CD1c-positive myeloid dendritic cell (primary cell): Measurements from ENCODE around the gene ATP9A.
"Not testable (repeated sequence)": the region's sequence is repeated elsewhere in the genome, so short reads cannot be mapped to it uniquely, and the experiment has no call there.

Experiments used
- DNase-seq: peaks from one replicate; pipeline ENCODE4 v3.0.0-alpha.2; 2016; ENCODE audit errors: extremely low spot score

The ATP9A gene

DNA sequence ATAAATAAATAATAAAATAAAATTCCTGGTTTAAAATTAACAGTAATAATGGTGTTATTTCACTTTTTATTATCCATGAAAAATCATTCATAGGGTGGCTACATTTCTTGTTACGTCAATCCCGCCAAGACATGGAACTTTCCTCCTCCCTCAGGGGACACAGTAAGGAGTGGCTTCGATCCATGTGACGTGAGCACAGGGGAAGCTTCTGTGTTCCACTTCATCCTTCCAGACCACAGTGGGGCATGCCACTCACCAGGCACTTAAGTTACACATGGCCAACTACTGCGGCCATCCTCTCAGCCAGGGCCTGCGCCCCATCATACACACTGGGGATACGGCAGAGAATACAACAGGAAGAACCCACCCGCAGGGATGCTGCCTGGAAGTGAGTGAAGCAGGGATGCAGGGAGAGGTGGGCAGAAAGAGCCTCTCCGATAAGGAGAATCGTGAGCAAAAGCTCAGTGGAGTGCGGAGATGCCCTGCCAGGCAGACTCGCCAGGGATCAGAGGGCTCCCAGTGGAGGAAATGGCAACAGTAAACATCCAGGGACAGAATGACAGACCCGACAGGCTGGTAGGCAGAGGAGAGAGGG is 75.3 kb downstream of the ATP9A start:
- no peak for DNase-seq

DNA sequence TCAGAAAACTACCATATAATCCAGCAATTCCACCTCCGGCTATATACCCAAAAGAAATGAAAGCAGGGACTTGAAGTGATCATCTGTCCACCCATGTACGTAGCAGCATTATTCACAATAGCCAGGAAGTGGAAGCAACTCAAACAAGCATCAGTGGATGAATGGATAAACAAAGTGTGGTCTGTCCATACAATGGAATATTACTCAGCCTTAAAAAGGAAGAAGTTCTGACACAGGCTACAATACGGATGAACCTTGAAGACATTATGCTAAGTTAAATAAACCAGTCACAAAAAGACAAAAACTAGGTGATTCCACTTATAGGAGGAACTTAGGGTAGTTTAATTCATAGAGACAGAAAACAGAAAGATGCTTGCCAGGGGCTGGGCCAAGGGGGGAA is 76.5 kb downstream of the ATP9A start:
- DNase-seq: no peak

DNA sequence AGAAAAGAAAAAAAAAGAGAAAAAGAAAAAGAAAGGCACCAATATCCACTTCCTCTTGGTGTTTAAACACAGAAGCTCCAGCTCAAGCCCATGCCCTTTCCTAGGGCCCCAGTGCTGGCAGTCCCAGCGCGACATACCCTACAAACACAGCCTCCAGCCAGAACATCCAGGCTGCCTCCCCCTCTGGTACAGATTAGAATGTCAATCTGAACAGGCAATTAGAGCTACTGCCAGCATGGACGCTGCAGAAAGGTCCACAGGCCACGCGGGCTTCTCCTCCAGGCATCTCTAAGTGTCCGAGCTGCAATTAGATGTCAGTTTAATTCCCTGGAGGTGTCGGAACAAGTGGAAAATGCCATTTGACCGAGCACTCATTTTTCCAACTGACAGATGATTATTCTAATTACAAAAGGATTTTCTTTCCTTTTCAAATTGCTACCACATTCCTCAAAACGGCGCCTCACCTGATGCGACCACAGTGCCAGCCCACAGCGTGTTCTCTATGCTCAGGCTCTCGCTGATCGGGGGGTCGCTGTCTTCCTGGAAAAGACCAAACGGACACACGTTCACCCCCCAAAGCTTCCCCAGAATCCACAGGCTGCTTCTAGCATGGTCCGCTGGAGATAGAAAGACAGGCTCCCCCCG is 79.5 kb downstream of the ATP9A start:
- DNase-seq: no peak

DNA sequence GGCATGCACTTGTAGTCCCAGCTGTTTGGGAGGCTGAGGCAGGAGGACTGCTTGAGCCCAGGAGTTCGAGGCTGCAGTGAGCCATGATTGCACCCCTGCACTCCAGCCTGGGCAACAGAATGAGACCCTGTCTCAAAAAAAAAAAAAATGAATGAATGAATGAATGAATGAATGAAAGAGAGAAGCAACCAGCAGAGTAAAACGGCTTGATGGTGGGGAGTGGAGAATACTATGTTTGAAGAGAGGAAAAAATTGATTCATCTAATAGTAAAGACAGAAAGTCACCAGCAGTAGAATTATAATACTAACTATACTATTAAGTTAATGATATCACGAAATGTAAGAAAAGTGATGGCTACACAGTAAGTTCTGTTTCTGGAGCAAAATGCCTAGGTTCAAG is 80.6 kb downstream of the ATP9A start:
- no peak for DNase-seq

DNA sequence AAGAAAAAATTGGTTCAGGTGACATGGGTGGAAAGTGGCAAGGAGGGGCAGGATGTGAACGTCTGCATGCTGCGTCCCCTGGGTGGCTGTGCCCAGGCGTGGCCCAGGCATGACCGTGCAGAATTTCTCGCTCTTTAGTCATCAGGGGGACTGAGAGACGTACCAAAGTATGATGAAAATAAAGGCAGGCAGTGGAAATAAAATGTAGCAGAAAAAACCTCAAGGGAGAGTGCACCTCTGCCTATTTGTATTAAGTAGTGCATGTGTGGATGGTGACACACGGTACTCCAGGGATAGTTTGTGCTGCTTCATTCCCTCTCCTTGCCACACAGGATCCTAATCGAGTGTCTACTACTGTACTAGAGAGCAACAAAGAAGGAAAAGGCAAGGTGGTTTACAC is 81.1 kb downstream of the ATP9A start:
- no peak for DNase-seq

DNA sequence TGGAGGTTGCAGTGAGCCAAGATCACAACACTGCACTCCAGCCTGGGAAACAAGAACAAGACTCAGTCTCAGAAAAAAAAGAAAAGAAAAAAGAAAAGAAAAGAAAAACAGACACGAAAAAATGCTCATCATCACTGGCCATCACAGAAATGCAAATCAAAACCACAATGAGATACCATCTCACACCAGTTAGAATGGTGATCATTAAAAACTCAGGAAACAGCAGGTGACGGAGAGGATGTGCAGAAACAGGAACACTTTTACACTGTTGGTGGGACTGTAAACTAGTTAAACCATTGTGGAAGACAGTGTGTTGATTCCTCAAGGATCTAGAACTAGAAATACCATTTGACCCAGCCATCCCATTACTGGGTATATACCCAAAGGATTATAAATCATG is 82.7 kb downstream of the ATP9A start:
- not testable (repeated sequence) for DNase-seq

DNA sequence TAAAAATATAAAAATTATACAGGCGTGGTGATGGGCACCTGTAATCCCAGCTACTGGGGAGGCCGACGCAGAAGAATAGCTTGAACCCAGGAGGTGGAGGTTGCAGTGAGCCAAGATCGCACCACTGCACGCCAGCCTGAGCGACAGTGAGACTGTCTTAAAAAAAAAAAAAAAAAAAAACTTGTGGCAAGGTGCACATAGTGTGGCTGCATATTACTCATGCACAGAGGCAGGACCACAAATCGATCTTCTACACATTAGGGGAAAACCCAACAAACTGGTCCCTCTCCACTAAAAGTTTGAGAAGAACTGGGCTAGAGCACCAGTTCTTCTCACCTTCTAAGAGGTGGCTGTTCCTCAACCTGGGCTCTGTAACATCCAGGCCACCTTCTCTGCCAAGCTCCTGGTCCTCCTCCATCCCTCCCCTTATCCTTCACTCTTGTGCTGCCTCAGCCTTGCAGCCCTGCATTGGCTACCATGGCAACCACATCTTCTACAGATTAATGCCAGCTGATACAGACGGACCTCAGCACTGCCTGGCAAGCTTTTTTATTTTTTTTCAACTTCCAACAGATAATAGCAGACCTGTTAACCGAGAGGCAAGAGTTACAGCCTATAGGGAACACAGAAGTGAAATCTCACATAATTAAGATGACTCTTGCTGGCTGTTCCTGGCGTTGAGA is 88.0 kb downstream of the ATP9A start:
- no peak for DNase-seq

DNA sequence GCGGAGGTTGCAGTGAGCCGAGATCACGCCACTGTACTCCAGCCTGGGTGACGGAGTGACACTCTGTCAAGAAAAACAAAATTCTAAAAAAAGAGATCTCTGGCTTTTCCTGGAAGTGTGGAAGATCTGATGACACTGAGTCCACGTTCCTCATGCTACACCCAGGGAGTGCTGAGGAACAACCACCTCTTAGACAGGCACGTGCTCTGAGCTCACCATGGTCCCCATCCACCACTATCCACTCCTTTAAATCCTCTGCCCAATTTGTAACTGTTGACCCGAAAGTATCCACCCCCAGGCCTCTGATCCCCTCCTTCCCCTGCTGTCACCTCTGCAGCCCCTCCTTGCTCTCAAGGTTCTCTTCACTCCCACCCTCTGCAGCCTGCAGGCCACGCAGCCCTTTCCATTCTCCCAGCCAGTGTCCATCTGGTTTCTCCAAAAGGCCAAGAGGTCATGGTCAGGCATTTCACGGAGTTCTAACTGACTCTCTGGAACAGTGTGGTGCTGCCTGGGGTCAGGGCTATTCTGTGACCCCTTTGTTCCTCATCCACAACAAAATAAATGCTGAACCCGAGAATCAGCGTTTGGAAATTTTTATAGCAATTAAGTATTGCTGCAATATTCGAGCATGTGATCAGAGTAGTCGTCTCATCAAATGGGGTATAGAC is 88.8 kb downstream of the ATP9A start:
- DNase-seq: no peak

DNA sequence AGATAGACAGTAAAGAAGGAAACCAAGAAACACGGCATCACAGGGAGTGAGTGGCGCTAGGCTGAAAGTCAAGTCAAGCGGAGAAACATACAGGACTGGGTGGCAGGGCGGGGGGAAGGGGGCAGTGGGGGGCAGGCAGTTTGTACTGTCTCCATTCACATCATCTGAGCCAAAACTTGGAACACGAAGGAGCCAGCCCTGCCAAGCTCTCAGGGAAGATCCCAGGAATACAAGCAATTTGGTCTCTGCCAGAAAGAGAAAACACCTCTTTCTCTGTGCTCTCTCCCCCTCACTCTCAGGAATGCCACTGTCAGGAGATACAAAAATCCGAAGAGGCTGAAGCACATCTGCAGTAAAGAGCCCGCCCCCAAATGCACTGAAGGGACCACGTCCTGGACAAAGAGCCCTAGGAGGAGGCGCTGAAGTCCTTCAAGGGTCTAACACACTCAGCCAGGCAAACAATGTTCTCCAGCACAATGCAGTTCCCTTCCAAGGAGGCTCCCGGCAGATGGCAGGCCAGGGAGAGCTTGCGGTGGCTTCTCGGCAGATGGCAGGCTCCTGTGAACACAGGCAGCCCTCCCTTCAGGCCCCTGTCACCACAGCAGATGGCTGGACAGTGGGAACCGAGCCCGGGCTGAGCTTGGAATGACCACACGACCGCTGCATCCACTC is 90.0 kb downstream of the ATP9A start:
- no peak for DNase-seq

DNA sequence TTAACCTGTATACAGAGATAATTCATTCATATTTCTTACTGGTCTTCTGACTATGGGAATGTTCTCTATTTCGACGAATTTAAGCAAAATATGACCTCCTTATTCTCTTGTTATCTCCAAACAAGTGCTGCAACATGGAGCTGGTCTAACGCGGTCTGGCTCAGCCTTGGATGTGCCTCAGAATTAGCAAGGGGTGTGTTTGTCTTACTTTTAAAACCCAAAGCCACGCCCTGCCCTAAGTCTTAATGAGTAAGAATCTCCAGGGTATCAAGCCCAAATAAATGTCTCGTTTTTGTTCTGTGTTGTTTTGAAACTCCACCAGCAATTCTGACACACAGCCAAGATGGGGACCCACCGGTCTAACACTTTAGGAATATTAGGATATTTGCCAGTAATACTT is 99.2 kb downstream of the ATP9A start:
- no peak for DNase-seq

DNA sequence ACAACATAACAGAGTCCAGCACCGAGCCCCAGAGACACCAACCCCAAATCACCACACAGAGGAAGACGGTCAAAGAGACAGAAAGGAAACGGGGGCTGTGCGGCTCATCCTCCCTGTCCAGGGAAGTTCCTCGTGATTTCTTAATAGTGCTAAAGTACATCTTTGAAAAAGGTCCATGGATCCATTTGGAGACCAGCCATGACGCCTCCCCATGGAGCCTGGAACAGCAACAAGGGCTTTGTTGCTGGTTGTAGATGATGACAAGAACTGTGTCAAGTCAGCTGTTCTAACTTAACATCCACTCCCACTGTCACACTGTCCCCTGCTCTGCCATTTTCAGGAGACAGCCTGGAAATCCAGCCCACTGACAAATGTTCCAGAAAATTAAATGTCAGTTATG is 99.7 kb downstream of the ATP9A start:
- no peak for DNase-seq

DNA sequence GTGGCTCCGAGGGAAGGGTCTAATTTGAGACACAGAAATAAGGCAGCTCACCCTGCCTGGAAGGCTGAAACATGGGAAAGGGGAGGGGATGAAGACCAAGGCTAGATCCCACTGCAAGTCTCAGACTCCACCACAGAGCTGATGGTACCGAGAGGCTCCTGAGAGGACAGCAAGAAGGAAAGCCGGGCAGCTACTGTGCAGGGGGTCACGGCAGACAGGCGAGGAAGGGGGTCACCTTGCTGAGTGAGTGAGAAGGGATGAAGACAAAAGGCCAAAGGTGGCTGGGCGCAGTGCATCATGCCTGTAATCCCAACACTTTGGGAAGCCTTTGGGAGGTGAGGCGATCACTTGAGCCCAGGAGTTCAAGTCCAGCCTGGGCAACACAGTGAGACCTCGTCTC is 100.7 kb downstream of the ATP9A start:
- DNase-seq: no peak

DNA sequence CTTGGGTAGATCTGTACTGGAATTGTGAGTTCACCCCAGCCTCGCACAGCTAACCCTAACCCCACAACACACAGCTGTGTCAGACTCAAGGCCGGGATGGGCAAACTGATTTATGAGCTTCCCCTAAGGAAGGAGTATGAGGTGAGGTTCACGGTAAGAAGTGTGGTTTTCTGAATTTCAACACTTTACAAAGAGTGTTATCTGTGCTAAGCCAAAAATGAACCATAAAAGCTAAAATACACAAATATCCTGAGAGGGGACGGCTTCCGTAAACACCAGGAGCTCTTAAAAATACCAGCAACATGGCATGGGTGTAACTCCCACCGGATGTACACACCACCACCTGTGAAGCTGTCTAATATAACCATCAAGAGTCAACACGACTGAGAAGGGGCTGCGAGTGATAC is 101.2 kb downstream of the ATP9A start:
- DNase-seq: no peak

DNA sequence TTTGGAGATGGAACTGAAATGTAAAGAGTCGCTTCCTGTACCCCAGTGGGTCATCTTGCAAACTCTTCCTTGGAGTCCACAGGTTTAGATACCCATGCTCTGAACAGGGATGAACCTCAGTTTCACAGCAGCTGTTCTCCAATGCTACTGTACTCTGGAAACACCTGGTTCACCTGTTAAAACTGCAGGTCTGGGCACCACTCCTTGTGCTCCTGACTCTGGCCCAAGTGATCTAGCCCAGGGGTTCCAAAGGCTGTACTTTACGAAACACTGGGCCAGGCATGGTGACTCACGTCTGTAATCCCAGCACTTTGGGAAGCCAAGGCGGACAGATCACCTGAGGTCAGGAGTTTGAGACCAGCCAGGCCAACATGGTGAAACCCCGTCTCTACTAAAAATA is 102.1 kb downstream of the ATP9A start:
- DNase-seq: no peak

DNA sequence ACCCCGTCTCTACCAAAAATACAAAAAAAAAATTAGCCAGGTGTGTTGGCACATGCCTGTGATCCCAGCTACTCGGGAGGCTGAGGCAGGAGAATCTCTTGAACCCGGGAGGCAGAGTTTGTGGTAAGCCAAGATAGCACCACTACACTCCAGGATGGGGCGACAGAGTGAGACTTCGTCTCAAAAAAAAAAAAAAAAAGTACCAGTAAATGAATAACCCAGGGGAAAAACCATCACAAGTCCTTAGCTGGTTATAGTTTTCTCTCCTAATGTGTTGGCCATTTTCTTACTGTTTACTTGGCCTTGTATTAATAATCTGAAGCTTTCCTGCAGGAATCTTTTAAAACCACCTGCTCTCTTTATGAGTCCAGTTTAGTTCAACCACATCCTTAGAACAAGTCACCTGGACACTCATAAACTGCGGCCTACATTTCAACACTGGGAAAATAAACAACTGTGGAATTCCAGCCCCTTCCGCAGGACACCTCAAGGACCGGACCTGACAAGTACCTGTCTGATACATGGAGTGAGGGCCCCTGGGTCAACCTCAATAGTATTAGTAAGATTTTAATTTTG is 102.6 kb downstream of the ATP9A start:
- DNase-seq: no peak

DNA sequence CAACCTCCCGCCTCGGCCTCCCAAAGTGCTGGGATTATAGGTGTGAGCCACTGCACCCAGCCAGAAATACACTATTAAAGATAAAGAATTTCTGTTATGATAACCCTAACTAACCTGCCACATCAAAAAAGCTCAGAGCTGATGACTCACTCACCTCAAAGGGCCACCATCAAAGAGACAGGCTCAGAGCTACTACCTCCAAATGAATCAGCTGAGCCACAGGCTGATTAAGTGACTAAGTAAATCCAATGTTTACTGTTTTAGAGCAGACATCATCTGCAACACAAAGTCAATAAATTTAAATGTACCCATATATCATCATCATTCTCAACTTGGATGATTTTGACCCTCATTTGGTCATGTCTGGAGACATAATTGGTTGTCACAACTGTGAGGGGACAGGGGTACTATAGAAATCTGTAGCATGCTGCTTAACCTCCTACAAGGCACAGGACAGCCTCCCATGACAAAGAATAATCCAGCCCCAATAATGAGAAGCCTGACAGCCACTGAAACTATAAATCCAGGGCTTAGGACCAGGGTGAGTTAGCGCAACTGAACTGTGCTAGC is 106.5 kb downstream of the ATP9A start:
- DNase-seq: no peak

DNA sequence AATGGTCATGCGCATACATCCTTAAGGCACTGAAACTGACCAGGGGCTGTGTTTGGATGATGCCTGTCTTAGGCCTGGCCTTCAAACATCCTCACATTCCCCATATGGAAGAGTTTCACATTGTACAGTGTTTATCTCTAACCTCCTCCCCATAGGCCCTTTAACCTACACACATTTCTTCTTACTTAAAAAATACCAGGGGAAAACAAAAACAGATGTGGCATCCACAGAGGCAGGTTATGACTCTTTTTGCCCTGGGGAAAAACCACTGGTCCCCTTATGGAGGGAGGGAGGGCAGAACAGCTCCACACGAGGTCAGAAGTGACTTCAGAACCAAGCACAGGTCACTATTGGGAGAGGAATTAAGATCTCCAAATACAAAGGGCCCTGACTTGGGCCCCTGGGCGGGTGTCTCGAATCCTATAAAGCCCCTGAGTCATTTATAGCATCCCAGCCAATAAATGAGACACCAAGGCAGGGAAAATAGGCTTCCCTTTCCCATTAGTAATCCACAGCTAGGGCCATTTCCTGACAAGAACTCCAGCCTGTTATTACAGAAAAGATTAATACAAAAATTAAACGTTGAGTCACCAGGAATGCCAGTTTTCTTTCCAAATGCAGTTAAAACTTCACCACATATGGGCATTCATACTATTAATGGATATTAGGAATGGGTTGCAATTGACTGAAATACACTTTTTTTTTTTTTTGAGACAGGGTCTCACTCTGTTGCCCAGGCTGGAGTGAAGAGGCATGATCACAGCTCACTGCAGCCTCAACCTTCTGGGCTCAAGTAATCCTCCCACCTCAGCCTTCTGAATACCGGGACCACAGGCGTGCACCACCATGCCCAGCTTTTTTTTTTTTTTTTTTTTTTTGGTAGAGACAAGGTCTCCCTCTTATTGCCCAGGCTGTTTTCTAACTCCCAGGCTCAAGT is 107.2 kb downstream of the ATP9A start:
- no peak for DNase-seq

DNA sequence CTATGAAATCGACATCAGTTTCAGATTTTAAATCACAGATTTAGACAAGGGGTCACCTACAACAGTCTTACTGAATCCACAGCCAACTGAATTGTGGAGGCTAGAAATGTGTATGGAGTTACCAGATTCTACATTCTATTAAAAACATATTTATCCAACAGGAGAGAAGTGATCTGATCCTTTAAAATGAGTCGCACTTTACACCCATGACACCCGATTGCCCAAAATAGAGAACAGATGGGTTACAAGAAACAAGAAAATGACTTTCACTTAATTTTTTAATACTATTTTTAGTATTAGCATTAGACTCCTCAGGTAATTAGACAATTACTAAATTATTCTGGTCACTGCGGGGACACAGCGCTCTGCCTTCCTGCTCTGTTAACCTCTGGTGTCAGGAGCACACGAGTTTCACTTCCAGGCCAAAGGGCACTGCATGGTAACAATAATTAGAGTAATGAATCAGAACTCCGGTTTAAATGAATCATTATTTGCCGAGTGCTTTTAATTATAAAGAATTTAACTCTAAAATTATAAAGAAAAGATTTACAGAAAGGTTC is 108.6 kb downstream of the ATP9A start:
- DNase-seq: no peak

DNA sequence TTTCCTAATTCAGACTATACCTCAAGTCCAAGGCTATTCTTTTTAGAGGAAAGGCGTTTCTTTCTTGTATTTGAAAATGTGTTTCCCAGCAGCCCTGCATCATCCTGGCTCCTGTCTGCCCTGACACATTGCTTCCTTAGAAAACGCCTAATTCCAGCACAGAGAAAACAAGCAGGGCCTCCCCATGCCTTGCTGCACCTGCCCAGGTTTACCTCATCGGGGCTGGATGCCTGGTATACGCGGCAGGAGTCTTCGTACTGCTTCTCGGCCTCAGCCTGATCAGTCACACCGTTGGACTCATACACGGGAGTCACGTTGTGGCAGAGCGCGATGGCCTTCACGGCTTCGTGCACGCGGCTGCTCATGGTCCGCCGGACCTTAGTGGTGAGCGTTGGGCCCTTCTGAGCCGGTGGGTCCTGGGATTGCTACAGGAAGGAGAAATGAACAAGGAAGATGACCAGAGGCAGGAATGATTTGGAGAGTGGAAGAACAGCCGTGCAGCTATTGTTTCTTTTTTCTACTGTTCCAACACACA is 111.4 kb downstream of the ATP9A start:
- DNase-seq: no peak

DNA sequence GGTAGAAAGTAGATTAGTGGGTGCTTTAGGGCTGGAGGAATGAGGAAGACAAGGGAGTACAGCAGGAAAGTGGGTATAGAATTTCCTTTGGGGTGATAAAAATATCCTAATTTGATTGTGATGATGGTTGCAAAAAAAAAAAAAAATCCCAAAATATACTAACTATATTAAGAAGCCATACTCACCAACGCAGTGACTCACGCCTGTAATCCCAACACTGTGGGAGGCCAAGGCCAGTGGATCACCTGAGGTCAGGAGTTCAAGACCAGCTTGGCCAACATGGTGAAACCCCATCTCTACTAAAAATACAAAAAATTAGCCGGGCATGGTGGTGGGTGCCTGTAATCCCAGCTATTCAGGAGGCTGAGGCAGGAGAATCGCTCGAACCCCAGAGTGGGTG is 112.1 kb downstream of the ATP9A start:
- not testable (repeated sequence) for DNase-seq
